Activated naive CD4-positive, alpha-beta T cell (primary cell): ENCODE data around the gene JAKMIP2.

Experiments used
- DNase-seq, 4 experiments: peaks; one replicate each; lab custom pipeline; 2025; lab: John Stamatoyannopoulos, UW

Gene JAKMIP2

DNA sequence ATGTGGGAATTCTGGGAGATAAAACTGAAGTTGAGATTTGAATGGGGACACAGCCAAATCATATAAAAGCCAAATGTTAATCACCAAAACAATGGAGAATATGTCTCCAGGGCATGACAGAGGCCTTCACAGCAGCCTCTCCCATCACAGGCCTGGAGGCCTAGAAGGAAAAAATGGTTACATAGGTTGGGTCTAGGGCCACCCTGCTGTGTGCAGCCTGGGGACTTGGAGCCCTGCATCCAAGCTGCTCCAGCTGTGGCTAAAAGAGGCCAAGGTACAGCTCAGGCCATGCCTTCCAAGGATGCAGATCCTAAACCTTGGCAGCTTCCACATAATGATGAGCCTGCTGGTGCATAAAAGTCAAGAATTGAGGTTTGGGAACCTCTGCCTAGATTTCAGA is 85.1 kb downstream of the JAKMIP2 start:
- no peak for DNase-seq

DNA sequence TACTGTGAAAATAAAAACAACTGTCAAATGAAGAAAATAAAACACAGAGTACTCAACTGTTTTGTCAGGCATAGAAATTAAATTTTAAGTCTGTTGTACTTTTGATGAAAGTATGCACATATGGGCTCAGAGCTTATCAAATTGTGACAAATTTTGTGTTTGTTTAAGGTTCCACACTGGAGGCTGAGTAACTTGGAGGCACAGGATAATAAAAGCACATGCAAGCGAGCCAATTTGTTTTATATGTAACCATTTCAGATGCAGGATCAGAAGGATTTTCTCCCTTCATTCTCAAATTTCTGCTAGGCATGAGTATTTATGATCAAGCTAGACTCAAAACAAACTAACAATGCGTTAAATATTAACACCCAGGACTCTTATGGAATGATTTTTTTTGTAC is 87.8 kb downstream of the JAKMIP2 start:
- DNase-seq, result no peak

DNA sequence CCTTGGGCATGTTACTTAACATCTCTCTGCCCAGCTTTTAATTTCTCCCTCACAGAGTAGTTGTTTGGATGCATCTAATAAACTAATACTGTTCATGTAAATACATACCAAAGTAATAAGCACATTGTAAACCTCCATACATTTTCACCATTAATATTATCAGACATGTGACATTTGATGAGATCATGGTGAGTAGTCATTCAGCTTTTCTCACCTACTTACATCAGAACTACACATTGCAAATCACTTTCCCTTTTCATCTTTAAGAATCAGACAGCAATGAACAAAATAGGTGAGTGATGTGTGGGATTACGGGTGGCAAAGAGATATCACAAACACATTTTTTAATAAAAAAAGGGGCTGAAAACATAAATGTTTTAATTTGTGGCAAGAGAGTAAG is 89.3 kb downstream of the JAKMIP2 start:
- DNase-seq, result no peak

DNA sequence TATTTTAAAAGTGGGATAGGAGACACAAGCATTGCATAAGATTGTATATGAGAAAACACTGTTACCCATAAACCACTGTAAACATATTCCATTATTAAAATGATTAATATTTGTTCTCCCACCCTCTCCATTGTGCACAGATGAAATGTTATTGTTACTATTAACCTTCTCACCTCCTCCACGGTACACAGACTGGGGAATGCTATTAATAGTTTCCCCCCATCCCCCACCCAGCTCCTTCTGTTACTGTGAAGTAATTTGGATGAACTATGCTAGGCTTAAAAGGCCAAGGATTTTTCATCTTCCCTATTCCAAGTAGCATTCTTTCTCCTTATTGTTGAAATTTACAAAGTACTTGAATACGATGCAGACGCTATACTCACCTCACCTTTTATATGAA is 91.4 kb downstream of the JAKMIP2 start:
- no peak for DNase-seq

DNA sequence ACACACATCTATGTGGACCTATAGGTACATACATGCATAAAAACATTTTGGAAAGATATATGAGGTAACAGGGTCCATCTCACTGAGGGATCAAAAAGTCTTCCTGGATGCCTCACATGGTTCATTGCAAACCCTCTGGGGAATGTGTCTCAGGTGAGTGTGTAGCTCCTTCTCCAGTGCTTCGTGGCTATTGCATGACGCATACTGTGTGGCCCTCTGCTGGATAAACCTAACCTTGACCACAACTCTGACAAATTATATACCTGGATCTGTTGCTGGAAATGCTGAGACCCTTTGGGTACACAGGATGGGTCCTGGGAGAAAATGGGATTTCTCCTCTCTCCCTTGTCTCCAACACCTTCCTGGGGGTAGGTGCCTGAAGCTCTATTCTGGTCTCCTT is 91.9 kb downstream of the JAKMIP2 start:
- DNase-seq, result no peak

DNA sequence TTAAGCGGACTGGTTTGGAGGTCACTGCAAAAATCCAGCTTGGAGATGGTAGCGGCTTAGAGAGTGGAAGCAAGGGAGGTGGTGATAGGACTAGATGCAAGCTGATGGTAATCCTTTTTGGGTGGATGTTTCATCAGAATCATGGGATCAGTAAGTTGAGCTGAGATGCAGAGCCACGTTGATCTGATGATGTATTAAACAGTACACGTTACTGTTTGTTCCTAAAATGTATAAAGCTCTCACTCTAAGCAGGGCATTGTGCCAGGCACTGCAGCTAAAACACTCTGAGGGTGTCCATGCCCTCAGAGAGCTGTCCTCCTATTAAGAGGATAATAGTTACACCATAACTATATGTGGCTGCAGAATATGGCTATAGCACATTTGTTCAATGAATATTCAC is 93.1 kb downstream of the JAKMIP2 start:
- DNase-seq, result no peak

DNA sequence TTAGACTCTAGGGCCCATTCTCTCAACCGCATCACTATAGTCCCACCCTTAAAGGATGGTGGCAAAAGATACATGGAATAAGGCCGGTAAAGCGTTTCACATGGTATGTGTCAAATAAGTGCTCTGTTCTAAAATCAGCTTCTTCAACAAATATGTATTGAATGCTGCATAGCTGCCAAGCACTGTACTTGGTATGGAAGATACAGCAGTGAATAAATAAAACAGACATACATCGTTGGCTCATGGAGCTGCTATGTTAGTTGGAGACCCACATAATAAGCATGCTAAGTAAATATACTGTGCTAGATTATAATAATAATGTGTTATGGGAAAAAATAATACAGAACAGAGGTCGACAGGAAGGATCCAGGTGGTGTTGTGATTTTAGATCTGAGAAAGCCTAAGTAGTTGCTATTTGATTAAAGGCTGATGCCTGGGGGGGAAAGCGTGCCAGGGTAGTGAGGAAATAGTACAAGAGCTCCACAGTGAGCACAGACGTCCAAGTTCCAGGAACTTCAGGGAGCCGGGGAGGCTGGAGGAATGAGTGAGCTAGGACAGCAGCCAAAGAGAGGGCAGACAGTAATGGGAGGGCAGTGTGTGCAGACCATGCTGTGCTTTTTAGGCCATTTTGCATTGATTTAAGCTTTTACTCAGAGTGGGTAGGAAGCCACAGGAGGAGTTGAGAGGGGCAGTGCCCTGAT is 93.7 kb downstream of the JAKMIP2 start:
- DNase-seq, result no peak

DNA sequence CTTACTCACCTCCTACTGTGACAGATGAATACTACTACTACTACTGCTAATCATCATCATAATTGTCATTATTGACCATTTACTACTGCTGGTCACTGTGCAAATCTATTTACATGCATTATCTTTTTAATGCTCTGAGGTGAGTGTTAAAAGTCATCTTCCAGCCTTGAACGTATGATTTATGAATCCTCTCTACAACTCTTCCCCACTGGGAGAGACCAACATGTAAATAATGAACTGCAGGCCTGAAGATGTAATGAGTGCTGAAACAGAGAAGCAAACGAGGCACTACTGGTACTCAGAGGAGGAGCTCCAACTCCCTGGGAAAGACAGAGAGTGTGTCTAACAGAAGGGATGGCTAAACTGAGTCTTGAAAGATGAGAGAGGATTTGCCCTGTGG is 95.4 kb downstream of the JAKMIP2 start:
- DNase-seq, result no peak

DNA sequence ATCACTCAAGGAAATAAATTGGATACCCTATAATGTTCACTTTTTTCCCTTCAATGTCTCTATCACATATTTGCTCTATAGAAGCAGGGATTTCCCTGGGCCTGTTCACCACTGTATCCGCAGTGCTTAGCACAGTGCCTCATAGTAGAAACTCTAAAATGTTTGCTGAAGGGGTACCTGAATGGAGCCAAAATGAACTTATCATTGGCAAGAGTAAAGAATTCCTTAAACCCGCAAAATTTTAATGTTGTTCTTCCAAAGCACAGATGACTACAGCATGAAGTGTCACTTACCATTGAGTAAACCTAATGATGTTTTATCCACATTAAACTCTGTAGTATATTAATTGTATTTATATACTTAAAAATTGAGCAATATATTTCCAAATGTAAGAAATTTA is 96.1 kb downstream of the JAKMIP2 start:
- DNase-seq, result no peak

DNA sequence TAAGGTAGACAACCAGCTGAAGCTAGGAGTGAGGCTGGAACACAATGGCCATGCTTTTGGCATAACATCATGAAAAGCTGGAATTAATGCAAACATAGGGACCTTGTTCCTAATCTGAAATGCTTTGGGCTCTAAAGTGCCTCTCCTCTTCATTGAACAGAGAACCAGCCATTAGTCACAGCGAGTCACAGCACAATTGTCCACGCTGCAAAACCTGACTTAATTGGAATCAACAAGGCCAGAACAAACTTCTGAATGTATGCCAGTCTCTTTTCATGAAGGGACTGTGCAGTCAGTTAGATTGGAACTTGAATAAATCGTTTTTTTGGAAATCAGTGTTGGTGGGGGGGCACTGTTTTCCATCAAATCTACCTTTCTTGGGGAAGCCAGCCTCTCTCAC is 96.5 kb downstream of the JAKMIP2 start:
- no peak for DNase-seq

DNA sequence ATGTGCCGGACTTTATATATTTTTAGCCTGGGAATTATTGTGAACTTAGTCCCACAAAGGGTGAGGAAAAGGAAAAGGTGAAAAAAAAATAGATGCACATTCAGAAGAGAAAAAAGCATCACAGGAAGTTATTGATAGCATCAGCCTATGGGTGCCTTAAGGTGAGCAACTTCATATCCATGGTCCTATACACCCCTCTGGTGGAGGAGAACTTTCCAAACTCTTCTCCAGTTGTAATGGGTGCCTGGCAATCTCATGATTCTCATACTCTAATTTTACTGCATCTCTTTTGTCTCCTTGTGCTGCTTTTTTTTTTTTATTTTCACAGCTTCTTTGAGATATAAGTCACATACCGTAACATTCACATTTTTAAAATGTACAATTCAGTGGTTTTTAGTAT is 107.4 kb downstream of the JAKMIP2 start:
- no peak for DNase-seq

DNA sequence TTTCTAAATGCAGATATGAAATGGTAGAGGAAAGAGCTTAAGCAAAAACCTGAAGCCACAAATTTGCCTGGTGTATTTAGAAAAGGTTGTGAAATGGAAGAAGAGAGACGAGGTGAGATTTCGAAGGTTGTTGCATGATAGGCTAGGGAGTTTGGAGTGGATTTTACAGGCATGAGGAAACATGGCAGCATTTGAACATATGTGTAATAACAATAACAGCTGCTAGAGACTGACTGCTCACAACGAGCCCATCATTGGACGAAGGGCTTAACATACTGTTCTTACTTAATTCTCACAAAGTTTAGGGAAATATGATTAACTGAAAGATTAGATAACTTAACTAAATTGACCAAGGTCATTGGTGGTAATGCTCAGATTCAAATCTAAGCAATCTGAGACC is 108.1 kb downstream of the JAKMIP2 start:
- no peak for DNase-seq

DNA sequence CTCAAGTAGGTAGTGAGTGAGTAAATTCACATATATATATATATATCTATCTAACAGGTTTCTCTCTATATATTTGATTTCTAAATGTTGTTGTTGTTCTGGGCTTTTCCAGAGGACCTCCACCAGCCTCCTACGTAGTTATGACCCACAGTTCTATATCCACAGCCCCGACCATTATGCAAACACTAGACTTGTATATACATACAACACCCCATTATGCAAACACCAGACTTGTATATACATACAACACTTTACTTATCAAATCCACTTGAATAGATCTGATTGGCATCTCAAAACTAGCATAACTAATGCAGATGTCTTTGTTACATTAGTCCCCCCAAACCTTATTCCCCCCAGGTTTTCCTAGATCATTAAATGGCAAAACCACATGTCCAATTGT is 108.7 kb downstream of the JAKMIP2 start:
- DNase-seq, result no peak

DNA sequence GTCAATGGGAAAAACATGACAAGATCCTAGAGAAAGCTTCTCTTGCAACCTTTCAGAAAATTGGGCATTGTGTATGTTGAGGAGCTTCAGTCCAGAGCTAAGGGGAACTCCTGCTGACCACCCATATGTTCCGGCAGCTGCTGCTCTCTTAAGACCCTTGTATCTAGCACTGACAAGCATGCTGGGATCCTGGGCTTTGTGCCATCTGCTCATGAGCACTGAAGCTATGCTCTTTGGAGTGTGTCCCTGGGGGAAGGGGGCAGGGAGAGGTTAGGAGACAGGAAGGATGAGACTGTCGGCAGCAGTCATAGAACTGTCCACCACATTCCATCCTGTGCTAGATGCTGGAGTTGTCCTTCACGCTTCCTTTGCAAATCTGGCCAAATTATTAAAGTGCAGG is 109.3 kb downstream of the JAKMIP2 start:
- DNase-seq, result no peak

DNA sequence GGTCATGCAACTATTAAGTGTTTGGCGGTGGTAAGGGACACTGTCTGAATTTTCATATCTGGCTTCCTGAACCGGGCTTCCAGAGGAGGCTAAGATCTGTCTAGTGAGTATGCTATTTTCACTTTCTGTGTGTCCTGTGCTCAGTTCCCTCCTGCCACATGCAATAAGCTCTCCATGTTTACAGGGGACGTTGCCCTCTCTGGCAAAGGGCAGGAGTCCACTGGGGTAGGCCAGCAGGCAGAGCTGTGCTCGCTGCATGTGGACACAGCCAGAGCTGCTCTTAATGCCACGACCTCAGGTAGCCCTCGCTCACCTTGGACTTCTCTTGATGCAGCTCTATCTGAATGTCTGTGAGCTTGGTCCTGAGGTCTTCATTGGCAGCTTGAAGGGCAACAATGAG is 111.2 kb downstream of the JAKMIP2 start:
- DNase-seq, result no peak

DNA sequence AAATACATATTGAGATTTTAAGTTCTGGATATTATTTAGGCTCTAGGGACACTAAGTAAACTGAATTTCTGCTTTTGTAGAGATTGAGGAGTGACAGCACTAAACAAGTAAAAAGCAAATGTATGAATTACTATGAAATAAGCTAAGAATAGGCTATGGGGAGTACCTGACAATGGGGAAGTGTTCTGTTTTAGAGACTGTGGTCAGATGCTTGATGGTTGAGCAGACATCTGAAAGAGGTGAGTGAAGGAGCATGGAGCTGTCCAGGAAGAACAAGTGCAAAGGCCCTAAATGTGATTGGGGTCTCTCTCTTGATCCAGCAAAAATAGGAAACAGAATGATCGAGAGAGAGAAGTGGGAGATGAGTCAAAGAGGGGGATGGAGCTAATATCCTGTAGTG is 111.7 kb downstream of the JAKMIP2 start:
- DNase-seq, result no peak

DNA sequence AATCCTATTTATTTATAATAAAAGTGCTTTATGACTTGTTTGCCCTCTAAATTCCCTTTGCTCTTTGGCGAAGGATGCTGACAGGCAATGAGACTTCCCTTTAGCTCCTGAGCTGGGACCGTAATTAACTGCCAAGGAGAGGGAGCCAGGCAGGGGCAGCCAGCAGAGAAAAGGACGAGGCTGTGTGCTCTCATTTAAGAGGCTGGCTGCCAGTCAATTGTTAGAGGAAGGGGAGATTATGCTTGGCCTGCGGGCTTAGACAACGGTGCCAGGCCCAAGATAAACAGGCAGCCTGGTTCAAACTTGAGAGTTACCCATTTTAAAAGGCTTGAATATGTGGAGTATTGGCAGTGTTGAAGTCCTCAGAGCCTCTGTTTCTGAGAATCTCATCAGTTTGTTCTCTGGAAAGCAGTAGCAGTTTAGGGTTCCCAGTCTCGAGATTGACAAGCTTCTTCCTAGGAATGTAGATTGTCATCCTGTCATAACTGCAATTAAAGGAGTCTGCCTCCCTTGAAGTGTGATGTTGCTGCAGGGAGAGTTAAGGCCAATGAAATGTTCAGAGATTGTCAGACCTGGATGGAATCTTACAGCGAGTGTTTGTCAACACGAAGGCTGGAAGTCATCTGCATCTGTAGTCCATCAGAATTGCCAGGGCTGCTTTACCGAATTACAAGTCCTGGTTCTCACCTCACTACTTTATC is 113.2 kb downstream of the JAKMIP2 start:
- DNase-seq, result no peak

DNA sequence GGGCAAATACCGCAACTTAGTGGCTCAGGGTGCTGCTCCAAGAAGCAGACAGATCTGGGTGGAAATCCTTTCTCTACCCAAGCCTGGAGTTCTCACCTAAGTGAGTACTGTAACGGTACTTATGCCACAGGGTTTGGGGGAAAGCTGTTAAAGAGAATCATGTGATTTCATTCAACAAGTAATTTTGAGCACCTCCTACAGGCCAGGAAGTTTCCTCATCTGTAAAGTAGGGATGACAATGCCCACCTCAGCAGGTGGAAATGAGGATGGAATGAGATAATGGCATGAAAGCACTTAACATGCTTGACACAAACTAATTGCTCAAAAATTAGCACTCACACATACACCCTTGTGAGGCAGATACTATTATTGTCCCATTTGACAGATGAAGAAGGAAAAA is 114.1 kb downstream of the JAKMIP2 start:
- DNase-seq, result no peak

DNA sequence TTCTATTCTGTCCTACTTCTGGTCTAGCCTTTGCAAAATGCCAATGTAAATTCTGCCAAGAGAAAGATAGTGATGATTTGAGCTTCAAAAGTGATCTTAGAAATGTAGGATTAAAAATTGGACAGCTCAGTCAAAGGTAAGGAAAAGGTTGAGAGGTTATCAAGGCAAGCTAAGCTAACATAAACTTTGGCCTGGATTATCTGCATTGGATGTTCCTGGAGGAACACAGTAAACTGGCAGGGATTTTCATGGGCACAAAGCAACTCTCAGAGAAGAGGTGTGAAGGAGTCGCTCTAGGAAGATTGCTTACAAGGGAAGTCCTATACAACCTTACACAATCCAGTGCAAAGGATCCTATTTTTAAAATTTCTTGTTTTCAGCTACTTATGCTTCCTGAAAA is 115.2 kb downstream of the JAKMIP2 start:
- no peak for DNase-seq

DNA sequence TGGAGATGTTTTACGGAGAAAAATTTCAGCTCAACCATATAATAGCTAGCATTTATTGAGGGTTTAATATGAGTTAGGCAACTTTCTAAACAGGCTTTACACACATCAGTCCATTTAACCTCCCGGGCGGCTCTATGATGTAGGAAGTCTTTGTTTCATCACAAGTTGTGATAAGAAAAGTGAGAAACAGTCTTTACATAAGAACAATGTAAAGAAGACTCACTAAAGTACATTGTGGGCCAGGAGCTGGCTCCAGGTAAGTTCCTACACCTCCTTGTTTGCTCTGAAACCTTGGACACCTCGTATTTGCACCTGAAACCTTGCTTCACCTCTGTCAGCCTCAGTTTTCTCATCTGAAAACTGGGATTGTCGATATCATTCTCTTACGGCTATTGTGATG is 116.1 kb downstream of the JAKMIP2 start:
- DNase-seq, result no peak

DNA sequence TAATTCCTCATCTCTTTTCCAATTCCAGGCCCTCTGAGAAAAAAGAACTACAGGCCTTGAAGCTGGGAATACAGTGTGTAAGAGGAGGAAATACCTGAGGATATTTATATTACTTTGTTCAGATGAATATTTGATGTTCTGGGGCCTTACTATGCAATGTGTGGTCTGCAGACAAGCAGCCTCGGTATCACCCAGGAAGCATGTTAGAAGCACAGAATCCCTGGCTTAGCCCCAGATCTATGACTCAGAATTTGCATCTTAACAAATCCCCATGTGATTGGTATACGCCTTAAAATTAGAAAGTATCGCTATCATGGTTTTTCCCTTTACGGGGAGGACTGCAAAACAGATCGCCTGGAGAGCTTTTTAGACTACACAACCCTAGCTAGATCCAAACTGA is 121.0 kb downstream of the JAKMIP2 start:
- no peak for DNase-seq

DNA sequence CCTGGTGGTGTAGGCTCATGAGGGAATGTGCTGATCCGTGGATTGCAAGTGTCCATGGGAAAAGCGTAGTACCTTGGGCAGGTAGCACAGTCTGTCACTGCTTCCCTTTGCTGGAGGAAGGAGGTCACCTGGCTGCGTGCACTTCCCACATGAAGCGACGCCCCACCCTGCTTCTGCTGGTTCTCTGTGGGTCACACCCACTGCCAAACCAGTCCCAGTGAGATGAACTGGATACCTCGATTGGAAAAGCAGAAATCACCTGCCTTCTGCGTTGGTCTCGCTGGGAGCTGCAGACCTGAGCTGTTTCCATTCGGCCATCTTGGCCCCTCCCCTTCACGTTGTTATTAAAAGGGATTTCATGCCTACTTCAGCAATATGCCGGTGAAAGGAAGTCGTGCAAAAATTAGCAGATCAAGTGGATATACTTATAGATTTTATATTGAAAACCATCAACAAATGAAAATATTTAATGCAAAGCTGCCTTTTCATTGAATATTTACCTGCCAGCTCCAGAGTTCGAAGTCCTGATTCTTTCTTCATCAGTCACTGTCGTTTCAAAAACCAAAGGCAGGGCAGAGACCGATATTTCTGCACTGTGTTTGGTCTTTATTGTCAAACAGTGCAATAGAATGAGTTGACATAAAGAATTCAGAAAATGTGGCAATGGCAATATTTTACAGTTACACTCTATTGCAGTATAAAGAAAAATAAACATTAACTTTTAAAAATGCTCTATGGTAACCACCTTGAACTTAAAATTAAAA is 123.2 kb downstream of the JAKMIP2 start:
- DNase-seq, result no peak

DNA sequence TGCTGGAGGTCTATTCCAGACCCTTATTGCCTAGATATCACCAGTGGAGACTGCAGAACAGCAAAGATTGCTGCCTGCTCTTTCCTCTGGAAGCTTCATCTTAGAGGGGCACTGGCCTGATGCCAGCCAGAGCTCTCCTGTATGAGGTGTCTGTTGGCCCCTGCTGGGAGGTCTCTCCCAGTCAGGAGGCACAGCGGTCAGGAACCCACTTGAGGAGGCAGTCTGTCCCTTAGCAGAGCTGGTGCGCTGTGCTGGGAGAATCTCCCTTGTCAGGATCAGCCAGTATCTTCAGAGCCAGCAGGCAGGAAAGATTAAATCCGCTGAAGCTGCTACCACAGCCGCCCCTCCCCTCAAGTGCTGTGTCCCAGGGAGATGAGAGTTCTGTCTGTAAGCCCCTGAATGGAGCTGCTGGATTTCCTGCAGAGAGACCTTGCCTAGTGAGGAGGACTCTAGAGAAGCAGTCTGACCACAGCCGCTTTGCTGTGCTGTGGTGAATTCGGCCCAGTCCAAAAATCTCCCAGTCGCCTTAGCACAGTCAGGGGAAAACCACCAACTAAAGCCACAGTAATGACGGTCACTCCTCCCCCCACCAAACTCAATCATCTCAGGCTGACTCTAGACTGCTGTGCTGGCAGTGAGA is 124.1 kb downstream of the JAKMIP2 start:
- DNase-seq, result no peak
